ENCODE measurements around the gene FMN1. TPM values are rescaled to one million over a fixed set of nuclear protein-coding genes. Genes with fewer than 3 reads are reported as not detected.

The FMN1 gene
- polyA plus RNA-seq, 2 of the 4 experiments (the other 2 are of a cell fraction), result 0.53 to 2.2 TPM

- TF ChIP-seq MAFK (IDR thresholded peaks at IDR 0.05; ENCODE audit: partially characterized antibody), result peak; percentile 47
- no peak for TF ChIP-seq EHF (CRISPR knock-in tag; IDR thresholded peaks at IDR 0.05)
Observed at GRCh38 chr15:33191591-33191990, 2.9 kb downstream of the FMN1 start.

GRCh38 chr15:33190539-33190938 is 4.0 kb downstream of the FMN1 start:
- DNase-seq (ENCODE audit: low read depth in 1 of 2, low spot score in 1 of 2) (no peak), FAIRE-seq (no peak), ATAC-seq (no peak)
- Histone ChIP-seq H3K27ac (no peak overlapping the region), H3K4me3 (no peak overlapping the region), H3K4me1 (peaks cover 3% of the 10 kb centered on the region; the same call in 1 of the 3 replicates), H3K4me2 (no peak overlapping the region), H3K9me3 (no peaks in the 10 kb centered on the region)
- no peak for TF ChIP-seq CEBPB (IDR thresholded peaks at IDR 0.05)
- TF ChIP-seq NFE2L2 (conservative IDR thresholded peaks at IDR 0.05; ENCODE audit: low read length), result no peak
- TF ChIP-seq HOXB13 (CRISPR knock-in tag; IDR thresholded peaks at IDR 0.05; ENCODE audit: low read depth), result no peak
- ChIA-PET POLR2A (no interaction called here), CTCF (interaction anchor here (4.9 kb wide), 1 partner anchor 11 kb away, joined by 21 read pairs; no protein-coding TSS in a partner anchor)
- WGBS (ENCODE audit: missing lambda C conversion rate), result 68% methylated on average over 9 of the region's 9 CpGs

More at GRCh38 chr15:33191591-33191990, 2.9 kb downstream of the FMN1 start:
- ATAC-seq (no peak), DNase-seq (ENCODE audit: low read depth in 1 of 2, low spot score in 1 of 2) (no peak), FAIRE-seq (no peak)
- no peak overlapping the region for H3K27ac ChIP-seq
- no peak overlapping the region for H3K4me3 ChIP-seq
- 71% methylated on average over 3 of the region's 3 CpGs for WGBS (ENCODE audit: missing lambda C conversion rate)
- no peak overlapping the region for H3K4me2 ChIP-seq
- H3K9me3 ChIP-seq, result no peaks in the 10 kb centered on the region
- ChIA-PET CTCF (interaction anchor here (0.5 to 4.9 kb wide), 6 partner anchors 9 to 105 kb away, joined by 3 to 21 read pairs (median 4); no protein-coding TSS in a partner anchor), POLR2A (no interaction called here)
- H3K4me1 ChIP-seq, result peaks cover 3% of the 10 kb centered on the region; the same call in 1 of the 3 replicates

- H3K9me3 ChIP-seq, result no peaks in the 10 kb centered on the region
- ChIA-PET POLR2A (no interaction called here), CTCF (interaction anchor here (0.6 to 4.9 kb wide), 4 partner anchors 12 to 666 kb away, joined by 3 to 21 read pairs (median 3); no protein-coding TSS in a partner anchor)
- H3K27ac ChIP-seq, result no peak overlapping the region
- FAIRE-seq (no peak), ATAC-seq (no peak), DNase-seq (ENCODE audit: low read depth in 1 of 2, low spot score in 1 of 2) (no peak)
- TF ChIP-seq TFCP2L1 (CRISPR knock-in tag; IDR thresholded peaks at IDR 0.05), result no peak
- TF ChIP-seq HEYL (CRISPR knock-in tag; IDR thresholded peaks at IDR 0.05), result no peak
- no peak for TF ChIP-seq ELK1 (IDR thresholded peaks at IDR 0.05; ENCODE audit: low read depth, low read length)
- TF ChIP-seq KDM1A (IDR thresholded peaks at IDR 0.05; ENCODE audit: low read depth), result no peak
- no peak for TF ChIP-seq ZNF302 (CRISPR knock-in tag; IDR thresholded peaks at IDR 0.05)
- no peak for TF ChIP-seq BCL3 (IDR thresholded peaks at IDR 0.05)
- no peak for TF ChIP-seq JUN (IDR thresholded peaks at IDR 0.05)
- no peak overlapping the region for H3K4me3 ChIP-seq
- H3K4me1 ChIP-seq, result no peaks in the 10 kb centered on the region
- no peak overlapping the region for H3K4me2 ChIP-seq
- WGBS (ENCODE audit: missing lambda C conversion rate), result 39% methylated on average over 5 of the region's 5 CpGs
Observed at GRCh38 chr15:33188641-33189257, 5.8 kb downstream of the FMN1 start.

- no peaks in the 10 kb centered on the region for H3K4me1 ChIP-seq
- no peak for FAIRE-seq
- no peak for ATAC-seq
- no peak for TF ChIP-seq RAD21 (conservative IDR thresholded peaks at IDR 0.05 in 1 of 2, IDR thresholded peaks at IDR 0.05 in 1 of 2)
- peak; percentile 92 for TF ChIP-seq MAFK (IDR thresholded peaks at IDR 0.05; ENCODE audit: partially characterized antibody)
- TF ChIP-seq HEYL (CRISPR knock-in tag; IDR thresholded peaks at IDR 0.05), result no peak
- no peak for TF ChIP-seq KDM5A (IDR thresholded peaks at IDR 0.05)
- TF ChIP-seq FOSB (CRISPR knock-in tag; IDR thresholded peaks at IDR 0.05), result no peak
- no peak for TF ChIP-seq SREBF2 (IDR thresholded peaks at IDR 0.05)
- no peak overlapping the region for H3K27ac ChIP-seq
- ChIA-PET POLR2A (no interaction called here), CTCF (interaction anchor here (0.6 to 4.9 kb wide), 4 partner anchors 11 to 667 kb away, joined by 3 to 21 read pairs (median 3); no protein-coding TSS in a partner anchor)
- H3K4me2 ChIP-seq, result no peak overlapping the region
- no peak for DNase-seq (ENCODE audit: low read depth in 1 of 2, low spot score in 1 of 2)
- 60% methylated on average over 5 of the region's 5 CpGs for WGBS (ENCODE audit: missing lambda C conversion rate)
- H3K4me3 ChIP-seq, result no peak overlapping the region
- H3K9me3 ChIP-seq, result no peaks in the 10 kb centered on the region
Observed at GRCh38 chr15:33188159-33188558, 6.4 kb downstream of the FMN1 start.

All from A549 (cell line).